ENCODE results near the gene EIF1AX. TPM values are rescaled to one million over a fixed set of nuclear protein-coding genes. Genes with fewer than 3 reads are reported as not detected.
A peak's percentile ranks its signal among the peaks of the same experiment; 100 is the strongest.
"Not testable (repeated sequence)": the region's sequence is repeated elsewhere in the genome, so short reads cannot be mapped to it uniquely, and the experiment has no call there.

EIF1AX gene
- total RNA-seq, 1 donor = 48.8 TPM

- H3K4me3 ChIP-seq (ENCODE audit: low read depth, low read length) = no peak overlapping the region
- TF ChIP-seq CTCF (IDR thresholded peaks at IDR 0.05; ENCODE audit: insufficient read depth, low read depth, low read length) = no peak
- no peak for DNase-seq (ENCODE audit: low read depth)
These were observed 30.2 kb upstream of the EIF1AX start for GRCh38 chrX:20171887-20172286.

GRCh38 chrX:20162516-20162915 lies 20.9 kb upstream of the EIF1AX start:
- not testable (repeated sequence) for H3K4me3 ChIP-seq (ENCODE audit: low read depth, low read length); DNase-seq (ENCODE audit: low read depth)

- no peak for TF ChIP-seq CTCF (IDR thresholded peaks at IDR 0.05; ENCODE audit: insufficient read depth, low read depth, low read length)
- no peak for DNase-seq (ENCODE audit: low read depth)
- H3K4me3 ChIP-seq (ENCODE audit: low read depth, low read length) = no peak overlapping the region
These were observed 18.3 kb upstream of the EIF1AX start for GRCh38 chrX:20159797-20160385.

GRCh38 chrX:20151689-20152088 lies 10.1 kb upstream of the EIF1AX start:
- no peak overlapping the region for H3K4me3 ChIP-seq (ENCODE audit: low read depth, low read length)
- no peak for DNase-seq (ENCODE audit: low read depth)
- no peak for TF ChIP-seq CTCF (IDR thresholded peaks at IDR 0.05; ENCODE audit: insufficient read depth, low read depth, low read length)

GRCh38 chrX:20149326-20149725 lies 7.7 kb upstream of the EIF1AX start:
- no peak overlapping the region for H3K4me3 ChIP-seq (ENCODE audit: low read depth, low read length)
- TF ChIP-seq CTCF (IDR thresholded peaks at IDR 0.05; ENCODE audit: insufficient read depth, low read depth, low read length) = no peak
- no peak for DNase-seq (ENCODE audit: low read depth)

- no peak overlapping the region for H3K4me3 ChIP-seq (ENCODE audit: low read depth, low read length)
- DNase-seq (ENCODE audit: low read depth) = no peak
- no peak for TF ChIP-seq CTCF (IDR thresholded peaks at IDR 0.05; ENCODE audit: insufficient read depth, low read depth, low read length)
These were observed 5.9 kb upstream of the EIF1AX start for GRCh38 chrX:20147561-20147960.

- no peak overlapping the region for H3K4me3 ChIP-seq (ENCODE audit: low read depth, low read length)
- DNase-seq (ENCODE audit: low read depth) = peak; percentile 13
- TF ChIP-seq CTCF (IDR thresholded peaks at IDR 0.05; ENCODE audit: insufficient read depth, low read depth, low read length) = no peak
These were observed 2.9 kb upstream of the EIF1AX start for GRCh38 chrX:20144491-20144890.
